HEK293 (cell line): Measurements from ENCODE around the gene SF3B3.

ENCODE experiments used
- CTCF ChIA-PET: fragments of 350-600 bp; formaldehyde crosslinking; extraction: SDS; loops from one replicate; lab custom pipeline; 2021; ENCODE audit warnings: antibody characterized with exemption; lab: Yijun Ruan, JAX
- POLR2A ChIA-PET: fragments of 300-600 bp; formaldehyde crosslinking; extraction: SDS; loops from one replicate; lab custom pipeline; 2020; ENCODE audit warnings: antibody characterized with exemption, inconsistent platforms; lab: Yijun Ruan, JAX
- H3K27ac ChIP-seq: fragments of 200-500 bp; sonication (Bioruptor generic); 2 replicates; pipeline ENCODE4 v1.5.1; 2014; ENCODE audit warnings: low read depth, low read length, control low read depth, inconsistent platforms; ENCODE audit errors: extremely low read depth
- H3K36me3 ChIP-seq, 2 experiments: fragments of 200-500 bp in 1 of 2; sonication (Bioruptor generic) in 1 of 2; 1 replicate in 1 of 2; 2 replicates in 1 of 2; pipeline ENCODE4 v1.5.1; 2014 to 2017; ENCODE audit warnings: inconsistent platforms in 2 of 2, low read length in 2 of 2; ENCODE audit not compliant: control insufficient read depth in 2 of 2, insufficient read depth in 1 of 2
- H3K4me1 ChIP-seq: fragments of 200-500 bp; sonication (Bioruptor generic); 2 replicates; pipeline ENCODE4 v1.5.1; 2014; ENCODE audit warnings: mild to moderate bottlenecking, low read length, inconsistent platforms; ENCODE audit not compliant: control insufficient read depth, insufficient read depth
- H3K4me3 ChIP-seq: 2 replicates; pipeline ENCODE4 v1.5.1; 2011; ENCODE audit warnings: low read depth, mild to moderate bottlenecking, control low read depth, low read length, moderate library complexity
- H3K9me3 ChIP-seq: fragments of 200-500 bp; sonication (Bioruptor generic); 2 replicates; pipeline ENCODE4 v1.5.1; 2014; ENCODE audit warnings: low read depth, low read length, inconsistent platforms; ENCODE audit not compliant: control insufficient read depth, insufficient read depth
- ATF2 ChIP-seq: fragments of 450-650 bp; formaldehyde crosslinking; IDR thresholded peaks from 2 replicates; pipeline ENCODE4 v1.5.1; 2016; ENCODE audit warnings: missing biosample characterization, missing genetic modification characterization, low read depth
- BCL6B ChIP-seq: fragments of 450-650 bp; formaldehyde crosslinking; IDR thresholded peaks from 2 replicates; pipeline ENCODE4 v1.5.1; 2017; ENCODE audit warnings: missing biosample characterization, missing genetic modification characterization
- KLF8 ChIP-seq: fragments of 450-650 bp; formaldehyde crosslinking; IDR thresholded peaks from 2 replicates; pipeline ENCODE4 v1.5.1; 2016; ENCODE audit warnings: missing biosample characterization, missing genetic modification characterization
- REPIN1 ChIP-seq: fragments of 450-650 bp; formaldehyde crosslinking; IDR thresholded peaks from 2 replicates; pipeline ENCODE4 v1.5.1; 2017; ENCODE audit warnings: missing biosample characterization, missing genetic modification characterization, low read depth
- ZBTB17 ChIP-seq: fragments of 450-650 bp; formaldehyde crosslinking; IDR thresholded peaks from 2 replicates; pipeline ENCODE4 v1.5.1; 2016; ENCODE audit warnings: missing biosample characterization, missing genetic modification characterization
- ZBTB21 ChIP-seq: fragments of 450-650 bp; formaldehyde crosslinking; IDR thresholded peaks from 2 replicates; pipeline ENCODE4 v1.5.1; 2017; ENCODE audit warnings: missing biosample characterization, missing genetic modification characterization
- ZNF18 ChIP-seq: fragments of 450-650 bp; formaldehyde crosslinking; IDR thresholded peaks from 2 replicates; pipeline ENCODE4 v1.5.1; 2016; ENCODE audit warnings: missing biosample characterization, missing genetic modification characterization
- ZNF214 ChIP-seq: fragments of 450-650 bp; formaldehyde crosslinking; IDR thresholded peaks from 2 replicates; pipeline ENCODE4 v1.5.1; 2017; ENCODE audit warnings: missing biosample characterization, mild to moderate bottlenecking, missing genetic modification characterization, borderline replicate concordance
- ZNF311 ChIP-seq: fragments of 450-650 bp; formaldehyde crosslinking; IDR thresholded peaks from 2 replicates; pipeline ENCODE4 v1.5.1; 2017; ENCODE audit warnings: missing biosample characterization, missing genetic modification characterization, borderline replicate concordance
- ZNF341 ChIP-seq: fragments of 450-650 bp; formaldehyde crosslinking; IDR thresholded peaks from 2 replicates; pipeline ENCODE4; 2016; ENCODE audit warnings: low read depth, missing biosample characterization, missing genetic modification characterization
- ZNF530 ChIP-seq: fragments of 450-650 bp; formaldehyde crosslinking; IDR thresholded peaks from 2 replicates; pipeline ENCODE4 v1.5.1; 2016; ENCODE audit warnings: low read depth, missing biosample characterization, missing genetic modification characterization
- ZNF549 ChIP-seq: fragments of 450-650 bp; IDR thresholded peaks from 2 replicates; pipeline ENCODE4 v1.5.1; 2018; ENCODE audit warnings: missing biosample characterization, missing genetic modification characterization, mild to moderate bottlenecking, inconsistent platforms, moderate library complexity
- ZNF629 ChIP-seq: fragments of 450-650 bp; formaldehyde crosslinking; IDR thresholded peaks from 2 replicates; pipeline ENCODE4 v1.5.1; 2017; ENCODE audit warnings: missing biosample characterization, missing genetic modification characterization
- ZNF639 ChIP-seq: fragments of 450-650 bp; formaldehyde crosslinking; IDR thresholded peaks from 2 replicates; pipeline ENCODE4 v1.5.1; 2016; ENCODE audit warnings: missing biosample characterization, missing genetic modification characterization
- ZNF658 ChIP-seq: fragments of 450-650 bp; formaldehyde crosslinking; IDR thresholded peaks from 2 replicates; pipeline ENCODE4; 2016; ENCODE audit warnings: missing biosample characterization, missing genetic modification characterization
- TF ChIP-seq, protein P1 (sequence below): fragments of 450-650 bp; formaldehyde crosslinking; IDR thresholded peaks from 2 replicates; pipeline ENCODE4; 2016; ENCODE audit warnings: missing biosample characterization, missing genetic modification characterization

SF3B3 gene

GRCh38 chr16:70610273-70611223 is 86.9 kb downstream of the SF3B3 start:
- ChIA-PET CTCF (no interaction called here), POLR2A (no interaction called here)
- Histone ChIP-seq H3K4me1 (no peaks in the 10 kb centered on the region), H3K4me3 (no peak overlapping the region), H3K27ac (no peak overlapping the region), H3K36me3 (no peaks in the 10 kb centered on the region), H3K9me3 (no peaks in the 10 kb centered on the region)
- TF ChIP-seq ZNF639 (no peak), ZNF18 (no peak), REPIN1 (tag by site-specific recombination) (no peak), ZBTB21 (tag by site-specific recombination) (no peak), BCL6B (tag by site-specific recombination) (no peak), ZNF658 (tag by site-specific recombination) (no peak), ZNF214 (tag by site-specific recombination) (no peak), ZBTB17 (tag by site-specific recombination) (no peak), ZNF629 (tag by site-specific recombination) (no peak), ZNF549 (tag by site-specific recombination) (no peak), KLF8 (tag by site-specific recombination) (no peak), ZNF530 (tag by site-specific recombination) (no peak)
- TF ChIP-seq, protein P1, sequence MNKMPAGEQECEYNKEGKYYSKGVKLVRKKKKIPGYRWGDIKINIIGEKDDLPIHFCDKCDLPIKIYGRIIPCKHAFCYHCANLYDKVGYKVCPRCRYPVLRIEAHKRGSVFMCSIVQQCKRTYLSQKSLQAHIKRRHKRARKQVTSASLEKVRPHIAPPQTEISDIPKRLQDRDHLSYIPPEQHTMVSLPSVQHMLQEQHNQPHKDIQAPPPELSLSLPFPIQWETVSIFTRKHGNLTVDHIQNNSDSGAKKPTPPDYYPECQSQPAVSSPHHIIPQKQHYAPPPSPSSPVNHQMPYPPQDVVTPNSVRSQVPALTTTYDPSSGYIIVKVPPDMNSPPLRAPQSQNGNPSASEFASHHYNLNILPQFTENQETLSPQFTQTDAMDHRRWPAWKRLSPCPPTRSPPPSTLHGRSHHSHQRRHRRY = no peak

- Histone ChIP-seq H3K4me1 (no peaks in the 10 kb centered on the region), H3K9me3 (no peaks in the 10 kb centered on the region), H3K4me3 (no peak overlapping the region), H3K27ac (no peak overlapping the region)
- POLR2A ChIA-PET = no interaction called here
- no peak for TF ChIP-seq ZNF311
- no peak for TF ChIP-seq ZNF341 (tag by site-specific recombination)
- no peak for TF ChIP-seq ATF2
- TF ChIP-seq, all 188 proteins: peak for 0
- CTCF ChIA-PET = no interaction called here
- no peaks in the 10 kb centered on the region for H3K36me3 ChIP-seq
Measured at GRCh38 chr16:70611224-70611598, 87.6 kb downstream of the SF3B3 start.
